GM15510 (cell line): ENCODE measurements around the gene MINDY4.

Experiments used
- POLR2A ChIP-seq: IDR thresholded peaks from 3 replicates; pipeline ENCODE4 v1.6.1; 2011; ENCODE audit warnings: borderline replicate concordance; ENCODE audit not compliant: insufficient read length; ENCODE audit errors: extremely low read depth

MINDY4 gene

DNA sequence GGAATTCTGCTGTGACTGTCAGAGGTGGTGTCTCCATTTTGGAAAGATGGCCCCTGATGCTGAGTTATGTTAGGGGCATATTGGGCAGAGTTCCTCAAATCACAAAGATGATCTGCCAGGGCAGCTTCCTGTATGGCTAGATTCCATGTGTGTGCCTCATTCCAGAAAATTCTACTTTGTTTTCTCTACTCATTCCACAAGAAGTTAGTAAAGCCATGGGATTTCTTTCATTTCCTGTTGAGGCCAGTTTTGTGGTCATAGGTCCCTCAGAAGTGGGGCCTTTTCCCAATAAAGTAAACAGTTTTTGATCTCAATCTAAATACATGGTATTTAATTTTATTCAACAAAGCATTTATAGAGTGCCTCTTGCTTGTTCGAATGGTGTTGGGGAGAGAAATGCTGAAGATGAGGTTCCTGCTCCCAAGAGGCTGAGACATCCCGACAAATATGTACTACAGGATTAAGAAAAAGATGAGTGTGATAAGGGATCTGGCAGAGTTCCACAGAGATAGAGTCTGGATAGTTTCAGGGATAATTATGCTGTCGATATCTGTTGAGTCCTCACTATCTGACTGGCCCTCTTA, 33.0 kb downstream of the MINDY4 start:
- TF ChIP-seq POLR2A, result no peak

DNA sequence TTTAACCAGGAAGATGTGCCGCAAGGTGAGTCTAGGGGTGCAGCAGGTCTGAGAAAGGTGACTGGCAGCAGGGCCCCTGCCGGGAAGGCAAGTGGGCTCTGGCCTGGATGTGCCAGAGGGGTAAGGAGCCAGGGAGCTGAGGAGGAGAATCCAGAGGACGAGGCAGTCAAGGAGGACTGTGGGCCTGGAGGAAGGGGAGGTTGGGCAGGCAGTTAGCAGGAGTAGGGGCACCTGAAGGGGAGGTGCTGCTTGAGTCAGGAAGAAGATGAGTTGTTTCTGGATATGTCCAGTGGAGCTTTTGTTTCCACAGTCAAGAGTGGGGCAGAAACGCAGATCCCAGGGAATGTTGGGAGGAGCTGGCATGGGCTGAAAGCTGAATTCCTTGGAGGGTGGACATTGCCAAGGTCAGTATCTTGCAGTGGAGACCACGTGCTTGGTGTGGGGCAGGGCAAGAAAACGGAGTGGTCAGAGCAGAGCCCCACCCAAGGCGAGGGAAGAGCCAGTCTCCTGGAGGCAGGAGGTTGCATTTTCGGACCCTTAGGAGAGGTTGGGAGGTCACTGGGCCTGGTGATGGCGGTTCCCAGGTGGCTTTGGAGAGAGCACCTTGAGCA, 34.0 kb downstream of the MINDY4 start:
- no peak for TF ChIP-seq POLR2A

DNA sequence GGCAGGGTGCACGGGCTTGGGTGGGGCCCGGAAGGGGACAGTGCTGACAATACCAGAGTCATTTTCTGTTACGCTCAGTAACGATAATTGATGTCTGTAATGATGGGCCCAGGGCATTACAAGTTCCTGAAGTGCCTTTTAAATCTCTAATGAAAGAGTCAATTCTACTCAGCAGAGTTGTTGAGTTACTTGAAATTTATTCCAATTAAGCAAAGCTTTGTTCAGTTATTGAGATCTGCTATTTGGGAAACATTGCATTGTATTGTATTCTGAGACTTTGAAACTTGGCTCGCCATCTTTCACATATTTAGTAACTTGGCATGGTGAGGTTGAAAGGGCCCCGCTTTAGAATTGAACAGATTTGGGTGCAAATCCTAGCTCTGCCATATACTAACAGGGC, 34.7 kb downstream of the MINDY4 start:
- no peak for TF ChIP-seq POLR2A

DNA sequence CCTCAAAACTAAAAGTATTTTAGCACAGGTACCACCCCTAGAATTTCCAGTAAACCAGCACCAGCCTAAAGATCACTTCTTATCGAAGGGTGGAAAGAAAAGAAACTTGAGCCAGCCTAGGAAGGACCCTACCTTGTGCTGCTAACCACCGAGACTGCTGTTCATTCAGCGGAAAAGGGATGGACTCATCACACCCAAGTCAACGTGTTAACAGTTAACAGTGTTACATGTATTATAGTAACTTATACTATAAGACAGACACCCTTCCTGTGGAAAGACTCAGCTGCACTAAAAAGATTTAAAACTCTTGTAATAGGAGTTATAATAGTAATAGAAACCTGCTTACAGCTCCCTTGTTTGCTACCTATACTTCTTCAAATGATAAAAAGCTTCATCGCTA, 39.8 kb downstream of the MINDY4 start:
- no peak for TF ChIP-seq POLR2A

DNA sequence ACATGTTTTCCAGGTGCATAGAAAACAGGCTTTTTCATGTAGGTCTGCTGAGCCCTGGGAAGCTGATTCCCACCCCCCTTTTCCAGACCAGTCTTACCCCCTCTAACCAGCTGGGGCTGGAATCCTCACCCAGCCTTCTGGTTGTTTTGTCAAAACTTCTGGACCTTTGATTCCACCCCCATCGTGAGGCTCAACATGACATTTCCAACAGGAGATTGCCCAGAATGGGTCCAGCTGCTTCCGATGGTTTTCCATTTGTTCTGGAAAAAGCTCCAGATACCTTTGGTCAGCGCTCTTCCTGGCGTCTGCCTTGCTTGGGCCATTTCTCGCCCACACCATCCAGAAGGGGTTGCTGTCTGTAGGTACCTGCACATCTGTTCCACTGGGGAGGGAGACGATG, 41.5 kb downstream of the MINDY4 start:
- no peak for TF ChIP-seq POLR2A

DNA sequence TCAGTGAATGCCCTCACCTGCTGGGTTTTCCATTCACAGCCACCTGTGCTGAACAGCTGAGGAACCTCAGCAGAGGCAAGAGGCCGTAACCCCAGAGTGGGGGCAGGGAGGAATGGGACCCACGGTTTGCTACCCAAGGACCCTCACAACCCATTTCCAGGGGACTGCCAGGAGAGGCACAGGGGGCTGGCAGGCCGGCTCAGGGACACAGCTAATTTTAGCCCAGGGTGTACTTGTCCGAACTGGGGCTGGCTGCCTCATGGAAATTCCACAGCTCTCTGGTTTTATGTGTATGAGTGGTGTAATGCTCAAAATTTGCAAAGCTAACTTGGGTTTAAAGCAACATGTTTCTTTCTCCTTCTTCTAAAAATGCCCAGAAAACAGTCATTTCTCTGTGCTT, 42.2 kb downstream of the MINDY4 start:
- TF ChIP-seq POLR2A, result no peak

DNA sequence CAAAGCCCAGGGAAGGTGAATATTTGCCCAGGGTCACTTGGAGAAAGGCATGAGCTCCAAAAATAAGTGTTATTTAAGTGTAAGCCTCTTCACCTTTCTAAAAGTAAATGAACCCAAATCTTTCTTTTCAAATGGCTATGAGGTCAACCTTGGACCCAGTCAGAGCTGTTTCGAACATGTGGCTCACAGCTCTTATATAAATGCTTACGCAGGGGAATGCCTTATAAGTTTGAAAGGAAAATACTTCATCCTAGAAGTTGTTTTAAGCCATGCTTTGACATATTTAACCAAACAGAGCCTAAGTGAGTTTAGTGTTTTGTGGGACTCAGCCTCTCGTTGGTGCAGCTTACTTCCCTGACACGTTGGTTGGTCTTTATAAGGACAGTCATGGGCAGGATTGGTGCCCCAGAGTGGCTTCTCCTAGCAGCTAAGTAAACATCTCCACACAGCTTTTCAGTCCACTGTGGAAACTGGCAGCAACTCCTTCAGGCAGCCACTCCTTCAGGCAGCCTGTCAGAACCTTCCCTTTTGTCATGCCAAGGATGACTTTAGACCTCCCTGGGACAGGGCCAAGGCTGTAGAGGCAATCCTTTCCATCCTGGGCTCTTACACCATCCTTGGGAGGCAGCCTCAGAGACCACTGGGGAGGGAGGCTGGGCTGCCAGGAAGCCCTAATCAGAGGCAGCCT, 43.6 kb downstream of the MINDY4 start:
- no peak for TF ChIP-seq POLR2A

DNA sequence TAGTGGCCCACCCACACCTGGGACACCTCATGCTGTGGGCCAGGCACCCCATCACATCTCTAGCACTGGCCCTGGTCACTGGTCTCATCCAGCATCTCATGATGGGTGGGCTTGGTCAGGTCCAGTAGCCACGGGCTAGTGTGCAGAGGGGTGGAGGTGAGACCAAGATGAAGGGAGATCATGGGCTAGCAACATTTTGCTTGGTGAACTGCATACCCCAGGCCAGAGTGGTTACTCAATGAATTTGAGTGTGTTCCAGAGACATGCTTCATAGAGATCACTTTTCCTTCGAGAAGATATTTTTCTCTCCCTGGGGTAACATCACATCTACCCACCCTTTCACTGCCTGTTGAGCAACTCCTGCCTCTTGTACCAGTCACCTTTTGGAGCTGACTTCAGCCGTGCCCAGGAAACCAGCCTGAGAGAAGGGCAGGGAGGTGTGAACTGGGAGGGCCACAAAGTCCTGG, 44.2 kb downstream of the MINDY4 start:
- TF ChIP-seq POLR2A, result no peak

DNA sequence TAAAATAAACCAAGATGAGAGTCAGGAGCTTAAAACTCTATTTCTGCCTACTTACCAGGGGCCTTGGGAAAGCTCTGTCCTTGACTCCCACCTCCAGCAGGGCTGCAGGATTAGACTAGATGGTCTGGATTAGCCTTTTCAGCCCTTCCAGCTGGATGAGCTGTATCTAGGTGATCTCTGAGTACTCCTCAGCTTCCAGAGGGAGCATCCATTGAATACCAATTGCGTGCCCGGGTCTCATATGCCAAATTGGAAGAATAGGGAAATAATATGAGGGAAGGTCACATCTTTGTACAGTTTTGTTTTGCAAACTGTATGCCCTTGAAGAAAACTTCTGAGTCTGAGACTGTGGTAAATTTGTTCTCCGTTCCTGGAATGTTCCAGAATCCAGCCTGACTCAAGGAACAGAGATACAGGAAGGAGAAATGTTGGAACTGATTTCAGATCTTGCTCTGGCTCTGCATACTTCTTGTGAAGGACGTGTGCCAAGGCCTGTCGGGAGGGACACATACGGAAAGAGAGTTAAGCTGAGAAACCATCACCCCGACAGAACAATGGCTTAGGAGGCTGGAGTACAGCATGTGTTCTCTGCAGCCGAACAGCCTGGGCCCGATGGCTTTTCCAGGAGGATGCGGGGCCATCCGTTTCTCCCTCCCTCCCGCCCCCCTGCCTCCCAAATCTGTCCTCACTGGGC, 44.9 kb downstream of the MINDY4 start:
- TF ChIP-seq POLR2A, result no peak

DNA sequence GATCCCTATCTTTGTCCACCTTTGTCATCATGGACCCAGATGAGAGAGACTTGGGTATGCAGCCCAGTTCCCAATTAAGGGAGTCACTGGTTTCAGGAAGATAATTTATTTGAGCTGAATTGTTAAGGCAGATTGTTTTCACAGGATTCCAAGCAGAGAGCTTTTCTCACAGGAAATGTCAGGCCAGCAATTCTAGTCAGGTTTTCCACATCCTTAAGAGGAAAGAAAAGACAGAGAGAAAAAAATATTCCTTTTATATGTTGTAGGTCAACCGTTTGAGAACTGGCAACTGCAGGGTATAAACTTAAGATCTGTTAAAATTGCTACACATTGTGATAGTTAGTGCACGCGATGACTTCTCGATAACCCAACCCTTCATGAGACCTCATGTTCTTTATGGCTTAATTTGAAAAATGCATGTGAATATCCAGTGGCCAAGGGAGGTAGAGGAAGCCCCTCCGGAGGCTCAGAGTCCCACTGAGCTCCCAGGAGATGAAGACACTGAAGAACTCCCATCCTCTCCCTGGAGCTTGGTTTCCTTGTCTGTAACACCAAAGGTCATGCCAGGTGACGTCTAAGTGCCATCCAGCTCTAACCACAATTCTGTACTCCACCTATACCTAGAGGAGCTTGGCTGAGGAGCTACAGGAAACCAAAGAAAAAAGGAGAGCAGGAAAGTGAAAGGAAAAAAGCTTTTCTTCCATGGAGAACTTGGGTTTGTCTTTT, 45.6 kb downstream of the MINDY4 start:
- TF ChIP-seq POLR2A, result no peak

DNA sequence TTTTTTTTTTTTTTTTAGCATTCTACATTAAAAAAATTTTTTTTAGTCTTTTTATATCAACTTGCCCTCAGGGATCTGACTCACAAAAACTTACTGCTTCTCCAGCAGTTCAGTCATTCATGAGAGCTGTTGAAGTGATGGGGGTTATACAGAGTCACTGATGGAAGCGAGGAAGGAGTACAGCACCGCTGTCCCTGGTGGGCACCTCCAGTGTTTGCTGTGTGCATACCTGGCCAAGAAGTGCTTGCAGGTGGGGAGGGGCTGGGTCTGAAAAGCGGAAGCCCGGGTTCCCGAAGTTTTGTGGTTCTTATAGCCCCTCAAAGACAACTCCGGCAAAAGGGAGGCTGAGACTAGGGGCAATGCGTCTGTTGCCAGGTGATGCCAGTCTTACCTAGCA, 46.2 kb downstream of the MINDY4 start:
- TF ChIP-seq POLR2A, result no peak

DNA sequence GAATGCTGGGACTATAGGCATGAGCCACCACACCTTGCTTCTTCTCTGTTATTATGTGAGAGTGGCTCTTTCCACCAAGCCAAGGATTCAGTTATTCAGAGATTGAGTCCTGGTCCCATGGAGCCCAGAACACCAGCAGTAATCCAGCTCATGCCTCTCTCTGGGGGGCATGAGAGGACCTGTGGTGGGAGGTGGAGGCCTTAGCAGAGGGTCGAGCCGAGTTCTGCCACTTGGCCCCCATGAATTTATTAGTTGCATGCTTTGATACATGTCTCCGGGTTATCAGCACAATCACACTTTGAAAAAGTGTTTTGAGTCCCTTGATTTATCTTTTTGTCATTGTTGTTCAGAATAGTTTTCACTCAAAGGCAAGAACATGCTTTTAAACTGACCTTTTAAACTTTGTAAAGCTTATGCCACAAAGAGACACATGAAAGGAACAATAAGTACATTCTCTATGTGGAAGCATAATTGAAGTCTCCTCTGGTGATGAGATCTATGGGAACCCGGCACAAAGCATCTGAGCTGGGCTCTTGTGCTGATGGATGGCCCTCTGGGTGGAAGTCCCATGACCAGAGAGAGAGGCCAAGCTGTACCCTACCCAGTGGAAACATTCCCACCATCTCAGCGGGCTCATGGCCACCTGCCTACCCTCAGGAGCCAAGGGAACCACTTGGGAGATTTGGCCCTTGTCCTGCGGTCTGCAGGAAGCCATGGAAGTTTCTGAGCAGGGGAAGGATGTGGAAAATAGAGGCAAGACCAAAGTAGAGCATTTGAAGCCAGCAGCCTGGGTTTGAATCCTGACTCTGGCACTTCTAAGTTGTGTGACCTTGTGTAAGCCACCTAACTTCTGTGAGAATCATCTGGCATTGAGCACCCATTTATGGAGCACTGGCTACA, 53.9 kb downstream of the MINDY4 start:
- no peak for TF ChIP-seq POLR2A

DNA sequence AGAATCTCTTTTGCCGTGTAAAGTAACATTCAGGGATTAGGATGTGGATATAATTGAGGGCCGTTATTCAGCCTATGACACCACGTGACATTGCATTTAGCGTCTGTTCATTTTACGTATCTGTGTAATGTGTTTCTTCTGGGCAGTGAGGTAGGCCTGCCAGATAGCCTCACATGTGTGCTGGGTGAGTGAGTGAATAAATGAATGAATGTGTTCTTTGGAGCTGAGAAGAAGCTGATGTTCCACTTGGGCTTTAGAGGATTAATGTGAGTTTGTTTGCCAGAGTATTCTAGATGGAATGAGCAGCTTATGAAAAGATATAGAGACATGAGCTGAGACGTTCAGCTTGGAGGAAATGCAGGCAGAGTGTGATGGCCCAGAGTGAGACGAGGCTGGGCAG, 55.0 kb downstream of the MINDY4 start:
- no peak for TF ChIP-seq POLR2A

DNA sequence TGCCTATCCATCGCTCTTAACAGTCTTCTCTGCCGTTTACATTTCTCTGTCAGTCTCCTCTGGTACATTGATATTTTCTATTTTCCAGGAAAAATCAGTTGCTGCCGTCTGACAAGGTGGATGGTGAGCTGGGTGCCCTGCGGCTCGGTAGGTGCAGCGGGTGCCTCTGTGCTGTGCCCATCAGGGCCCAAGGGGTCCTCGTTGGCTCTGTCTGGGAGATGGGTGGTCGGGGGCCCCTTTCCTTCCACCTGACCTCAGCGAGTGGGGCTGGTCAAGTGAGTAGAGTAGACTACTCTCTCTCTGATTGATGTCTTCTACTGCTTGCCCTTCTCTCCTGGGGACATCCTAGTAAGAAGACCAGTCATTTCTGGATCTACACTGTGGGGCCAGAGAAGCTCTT, 57.4 kb downstream of the MINDY4 start:
- TF ChIP-seq POLR2A, result no peak

DNA sequence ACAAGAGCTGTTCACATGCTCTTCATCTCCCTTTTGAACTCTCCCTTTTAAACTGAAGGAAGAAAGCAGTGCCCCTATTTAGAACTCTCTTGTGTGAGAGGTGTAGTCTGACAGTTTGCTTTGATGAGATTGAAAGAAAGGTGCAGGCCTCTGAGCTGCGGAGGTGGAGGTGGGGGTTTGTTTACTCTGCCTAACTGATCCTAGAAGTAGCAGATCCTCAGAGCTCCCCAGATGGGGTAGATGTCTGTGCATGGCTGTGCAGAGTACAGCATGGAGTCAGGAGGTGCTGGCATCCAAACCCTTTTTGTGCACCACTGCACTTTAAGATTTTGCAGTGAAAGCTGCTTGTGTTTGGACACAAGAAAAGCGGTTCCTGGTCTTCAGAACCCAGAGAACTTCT, 58.3 kb downstream of the MINDY4 start:
- TF ChIP-seq POLR2A, result no peak

DNA sequence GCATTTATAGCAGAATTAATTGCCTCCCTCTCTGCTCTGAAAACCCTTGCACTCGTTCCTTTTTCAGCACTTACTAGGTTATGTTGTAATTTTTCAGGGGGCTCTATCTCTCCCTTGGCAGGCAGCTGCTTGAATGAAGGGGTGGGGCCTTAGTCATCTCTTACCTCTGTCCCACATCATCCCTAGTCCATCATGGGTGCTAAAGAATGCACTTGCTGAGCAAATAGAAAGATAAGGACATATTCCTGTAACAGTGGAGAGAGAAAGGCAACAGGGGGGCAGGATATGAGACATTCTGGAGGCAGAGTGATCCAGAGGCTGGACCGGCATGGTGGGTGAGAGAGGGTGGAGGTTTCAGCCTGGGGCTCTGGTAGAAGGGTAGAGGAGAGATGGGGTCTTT, 60.0 kb downstream of the MINDY4 start:
- no peak for TF ChIP-seq POLR2A
